Measurements from ENCODE around the gene ULK4. TPM values are rescaled to one million over a fixed set of nuclear protein-coding genes. Genes with fewer than 3 reads are reported as not detected.

ULK4 gene
- total RNA-seq: 10 to 100 TPM in 3 of 7 donors, 1 to 10 TPM in 4; 4.7 to 58.7 (median 9.5) TPM
- polyA plus RNA-seq: 1 to 10 TPM; 2.4 to 7.3 TPM
- long read RNA-seq, donor 1, partial matches to known transcripts: 15 of 24 reads
- long read RNA-seq, donor 1, other reads (novel, unspliced or antisense): 9 of 24 reads
- long read RNA-seq, donor 2, full-length matches to known transcripts: 3 of 3 reads
- long read RNA-seq, donor 2, partial matches to known transcripts: 0 of 3 reads
- long read RNA-seq, donor 2, other reads (novel, unspliced or antisense): 0 of 3 reads
- long read RNA-seq, donor 3, full-length matches to known transcripts: 4 of 16 reads
- long read RNA-seq, donor 3, partial matches to known transcripts: 4 of 16 reads
- long read RNA-seq, donor 3, other reads (novel, unspliced or antisense): 8 of 16 reads

DNA sequence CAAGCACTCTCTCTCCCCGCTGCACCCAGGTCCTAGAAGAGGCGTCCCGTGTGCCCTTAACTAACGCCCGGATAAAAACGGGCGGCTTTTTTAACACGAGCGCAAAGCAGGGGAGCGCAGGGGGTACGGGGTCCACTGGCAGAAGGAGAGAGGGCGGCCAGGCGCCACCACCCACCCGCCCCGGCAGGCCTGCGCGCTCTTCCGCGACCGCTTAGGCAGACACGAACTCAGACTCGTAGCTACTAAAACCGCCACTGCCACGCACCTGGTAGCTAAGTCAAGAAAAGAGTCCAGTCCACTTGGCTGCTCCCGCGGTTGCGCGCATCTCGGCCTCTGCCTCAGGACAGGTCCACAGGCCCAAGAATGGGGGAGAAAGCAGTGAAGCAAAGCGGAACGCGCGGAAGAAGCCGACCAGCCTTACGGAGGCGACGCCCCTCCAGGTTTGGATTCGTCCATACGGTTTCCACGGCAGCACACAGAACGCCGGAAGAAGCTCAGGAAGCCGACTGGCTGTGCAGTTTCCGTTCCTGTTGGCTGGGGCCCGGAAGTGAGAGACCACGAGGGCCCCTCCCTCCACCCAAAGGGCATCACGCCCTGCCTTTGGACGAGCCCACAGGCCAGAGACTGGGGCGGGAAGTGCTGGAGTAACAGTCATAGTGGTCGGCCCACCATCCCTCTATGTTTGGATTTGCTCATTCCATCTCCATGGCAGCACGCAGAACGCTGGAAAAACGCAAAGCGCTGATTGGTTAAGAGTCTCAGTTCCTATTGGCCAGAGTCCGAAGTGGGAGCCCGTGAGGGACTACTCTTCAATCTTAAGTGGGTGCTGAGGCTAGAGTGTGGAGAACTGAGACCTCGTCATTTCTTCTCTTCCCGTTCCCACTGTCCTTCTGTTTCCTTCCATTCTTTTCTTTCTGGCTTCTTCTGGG is at the start of gene ULK4:
ULK4 (minus strand) TSS at position 353 of the 929 bp plus-strand sequence. CDS start 7,344 bp downstream, outside the sequence.
- TF ChIP-seq, protein P1, sequence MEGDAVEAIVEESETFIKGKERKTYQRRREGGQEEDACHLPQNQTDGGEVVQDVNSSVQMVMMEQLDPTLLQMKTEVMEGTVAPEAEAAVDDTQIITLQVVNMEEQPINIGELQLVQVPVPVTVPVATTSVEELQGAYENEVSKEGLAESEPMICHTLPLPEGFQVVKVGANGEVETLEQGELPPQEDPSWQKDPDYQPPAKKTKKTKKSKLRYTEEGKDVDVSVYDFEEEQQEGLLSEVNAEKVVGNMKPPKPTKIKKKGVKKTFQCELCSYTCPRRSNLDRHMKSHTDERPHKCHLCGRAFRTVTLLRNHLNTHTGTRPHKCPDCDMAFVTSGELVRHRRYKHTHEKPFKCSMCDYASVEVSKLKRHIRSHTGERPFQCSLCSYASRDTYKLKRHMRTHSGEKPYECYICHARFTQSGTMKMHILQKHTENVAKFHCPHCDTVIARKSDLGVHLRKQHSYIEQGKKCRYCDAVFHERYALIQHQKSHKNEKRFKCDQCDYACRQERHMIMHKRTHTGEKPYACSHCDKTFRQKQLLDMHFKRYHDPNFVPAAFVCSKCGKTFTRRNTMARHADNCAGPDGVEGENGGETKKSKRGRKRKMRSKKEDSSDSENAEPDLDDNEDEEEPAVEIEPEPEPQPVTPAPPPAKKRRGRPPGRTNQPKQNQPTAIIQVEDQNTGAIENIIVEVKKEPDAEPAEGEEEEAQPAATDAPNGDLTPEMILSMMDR (IDR thresholded peaks at IDR 0.05): no peak
- TF ChIP-seq EP300 (IDR thresholded peaks at IDR 0.05) (peak; percentile 73), POLR2A (IDR thresholded peaks at IDR 0.05) (peak; percentile 53)
- Histone ChIP-seq H3K9me3 (no peaks in the 10 kb centered on the region), H3K4me3 (peak within 1 kb of the TSS; percentile 72), H3K36me3 (no peaks in the 10 kb centered on the region), H3K27ac (peak within 1 kb of the TSS in 1 of 2 donors; percentile 51), H3K27me3 (no peaks in the 10 kb centered on the region), H3K4me1 (ENCODE audit: insufficient read depth) (peaks cover 1% of the 10 kb centered on the region)
- intact Hi-C loops (cut with DNase I): loop anchor here in 2 of 4 donors (5.0 to 10.0 kb wide), 3 partner anchors 50 to 135 kb away; no protein-coding TSS in a partner anchor
- WGBS, 3 donors: 0 to 1% (median 0%) methylated on average over 40 to 58 of the region's 58 CpGs
- DNase-seq: peak; percentile 96 to 98 (median 97)

DNA sequence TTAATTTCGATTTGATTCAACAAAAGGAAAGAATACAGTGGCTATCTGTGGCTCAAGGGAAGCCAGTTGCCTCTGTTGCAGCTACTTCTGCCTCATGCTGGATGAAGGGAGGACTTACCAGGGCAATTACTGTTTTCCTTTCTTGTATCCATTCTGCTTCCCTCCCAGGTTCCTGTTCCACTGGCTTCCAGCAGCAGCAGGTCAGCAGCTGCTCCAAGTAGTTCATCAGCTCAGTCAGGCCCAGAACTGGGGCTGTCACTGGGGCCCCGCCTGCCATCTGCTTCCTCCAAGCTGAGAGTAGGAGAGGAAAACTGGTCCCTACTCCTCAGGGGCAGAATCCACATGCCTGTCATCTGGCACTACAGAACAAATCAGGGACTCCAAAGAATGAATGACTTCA is 48.6 kb upstream of the ULK4 start:
- intact Hi-C loops (cut with DNase I): loop anchor here in 3 of 4 donors (5.0 to 10.0 kb wide), 3 partner anchors 46 to 84 kb away; partner anchors contain the start of genes ULK4 (in 2 of the 3) and TRAK1 (in 1 of the 3)
- Histone ChIP-seq H3K36me3 (no peaks in the 10 kb centered on the region), H3K27me3 (no peaks in the 10 kb centered on the region), H3K4me3 (no peak overlapping the region), H3K9me3 (no peaks in the 10 kb centered on the region), H3K4me1 (ENCODE audit: insufficient read depth) (peaks cover 10% of the 10 kb centered on the region), H3K27ac (no peak overlapping the region)
- DNase-seq: no peak
- TF ChIP-seq, protein P1 (IDR thresholded peaks at IDR 0.05): no peak
- no peak for TF ChIP-seq EP300 (IDR thresholded peaks at IDR 0.05)
- TF ChIP-seq POLR2A (IDR thresholded peaks at IDR 0.05): no peak
- WGBS, 3 donors: 48 to 60% (median 54%) methylated on average over 2 of the region's 2 CpGs

DNA sequence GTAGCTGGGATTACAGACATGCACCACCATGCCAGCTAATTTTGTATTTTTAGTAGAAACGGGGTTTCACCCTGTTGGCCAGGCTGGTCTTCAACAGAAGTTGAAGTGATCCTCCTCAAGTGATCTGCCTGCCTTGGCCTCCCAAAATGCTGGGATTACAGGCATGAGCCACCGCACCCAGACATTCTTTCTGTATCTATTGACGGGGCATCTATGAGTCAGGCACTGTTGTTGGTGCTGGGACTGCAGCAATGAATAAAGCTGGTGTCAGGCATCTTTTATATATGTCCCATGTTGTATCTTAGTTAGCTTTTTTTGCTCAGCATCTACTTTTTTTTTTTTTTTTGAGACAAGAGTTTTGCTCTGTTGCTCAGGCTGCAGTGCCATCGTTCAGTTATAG is 47.6 kb upstream of the ULK4 start:
- no peaks in the 10 kb centered on the region for H3K27me3 ChIP-seq
- intact Hi-C loops (cut with DNase I): no loop called here
- no peak overlapping the region for H3K27ac ChIP-seq
- H3K4me1 ChIP-seq (ENCODE audit: insufficient read depth): peaks cover 4% of the 10 kb centered on the region
- WGBS, 3 donors: 82 to 84% (median 83%) methylated on average over 4 of the region's 4 CpGs
- no peaks in the 10 kb centered on the region for H3K36me3 ChIP-seq
- no peak for DNase-seq
- no peak for TF ChIP-seq POLR2A (IDR thresholded peaks at IDR 0.05)
- no peak for TF ChIP-seq EP300 (IDR thresholded peaks at IDR 0.05)
- TF ChIP-seq, protein P1 (IDR thresholded peaks at IDR 0.05): no peak
- no peak overlapping the region for H3K4me3 ChIP-seq
- H3K9me3 ChIP-seq: no peaks in the 10 kb centered on the region

DNA sequence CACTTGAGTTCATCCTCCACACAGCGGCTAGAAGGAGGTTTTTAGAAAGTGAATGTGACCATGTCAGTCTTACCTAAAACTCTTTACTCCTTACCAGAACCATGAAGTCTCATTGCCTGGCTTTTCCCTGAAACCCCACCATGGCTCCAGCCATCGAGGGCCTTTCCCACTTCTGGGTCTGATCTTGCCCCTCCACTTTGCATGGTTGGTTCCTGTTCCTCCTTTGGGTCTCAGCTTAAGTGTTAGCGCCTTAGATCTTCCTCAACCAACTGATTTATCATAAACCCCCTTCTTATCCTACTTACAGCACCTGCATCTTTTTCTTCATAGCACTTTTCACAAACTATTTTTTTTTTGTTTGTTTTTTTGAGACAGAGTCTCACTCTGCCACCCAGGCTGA is 45.9 kb upstream of the ULK4 start:
- Histone ChIP-seq H3K36me3 (no peaks in the 10 kb centered on the region), H3K27me3 (no peaks in the 10 kb centered on the region), H3K9me3 (no peaks in the 10 kb centered on the region), H3K4me3 (no peak overlapping the region), H3K4me1 (ENCODE audit: insufficient read depth) (peaks cover 1% of the 10 kb centered on the region), H3K27ac (no peak overlapping the region)
- intact Hi-C loops (cut with DNase I): no loop called here
- no peak for DNase-seq
- TF ChIP-seq EP300 (IDR thresholded peaks at IDR 0.05) (no peak), POLR2A (IDR thresholded peaks at IDR 0.05) (no peak)
- TF ChIP-seq, protein P1 (IDR thresholded peaks at IDR 0.05): no peak
- 88 to 93% (median 93%) methylated on average over 3 of the region's 3 CpGs for WGBS, 3 donors

Measured in ovary (tissue), 10 donors.